Keratinocyte (primary cell): ENCODE measurements around the gene AOPEP.

ENCODE experiments used
- EZH2 ChIP-seq: IDR thresholded peaks from one replicate; pipeline ENCODE4 v1.6.1; 2012; ENCODE audit warnings: inconsistent platforms, mild to moderate bottlenecking, low read length, moderate library complexity
- TF ChIP-seq, protein P1 (sequence below), 3 experiments: IDR thresholded peaks in 1 of 3; conservative IDR thresholded peaks in 1 of 3; optimal IDR thresholded peaks in 1 of 3; 2 replicates in 2 of 3; 3 replicates in 1 of 3; pipeline versions ENCODE3 to v1.5.1; 2011; ENCODE audit warnings: low read length in 3 of 3, mild to moderate bottlenecking in 3 of 3, moderate library complexity in 2 of 3, control low read depth in 1 of 3, inconsistent platforms in 1 of 3; ENCODE audit not compliant: insufficient read depth in 2 of 3; ENCODE audit errors: extremely low read depth in 1 of 3

GRCh38 chr9:94761481-94761880 lies 35.0 kb downstream of the AOPEP start:
- TF ChIP-seq, protein P1, sequence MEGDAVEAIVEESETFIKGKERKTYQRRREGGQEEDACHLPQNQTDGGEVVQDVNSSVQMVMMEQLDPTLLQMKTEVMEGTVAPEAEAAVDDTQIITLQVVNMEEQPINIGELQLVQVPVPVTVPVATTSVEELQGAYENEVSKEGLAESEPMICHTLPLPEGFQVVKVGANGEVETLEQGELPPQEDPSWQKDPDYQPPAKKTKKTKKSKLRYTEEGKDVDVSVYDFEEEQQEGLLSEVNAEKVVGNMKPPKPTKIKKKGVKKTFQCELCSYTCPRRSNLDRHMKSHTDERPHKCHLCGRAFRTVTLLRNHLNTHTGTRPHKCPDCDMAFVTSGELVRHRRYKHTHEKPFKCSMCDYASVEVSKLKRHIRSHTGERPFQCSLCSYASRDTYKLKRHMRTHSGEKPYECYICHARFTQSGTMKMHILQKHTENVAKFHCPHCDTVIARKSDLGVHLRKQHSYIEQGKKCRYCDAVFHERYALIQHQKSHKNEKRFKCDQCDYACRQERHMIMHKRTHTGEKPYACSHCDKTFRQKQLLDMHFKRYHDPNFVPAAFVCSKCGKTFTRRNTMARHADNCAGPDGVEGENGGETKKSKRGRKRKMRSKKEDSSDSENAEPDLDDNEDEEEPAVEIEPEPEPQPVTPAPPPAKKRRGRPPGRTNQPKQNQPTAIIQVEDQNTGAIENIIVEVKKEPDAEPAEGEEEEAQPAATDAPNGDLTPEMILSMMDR (optimal IDR thresholded peaks at IDR 0.05 in 1 of 3, IDR thresholded peaks at IDR 0.05 in 1 of 3, conservative IDR thresholded peaks at IDR 0.05 in 1 of 3; ENCODE audit: extremely low read depth in 1 of 3, insufficient read depth in 2 of 3, low read length in 3 of 3): no peak
- no peak for TF ChIP-seq EZH2
